Hepatocyte (in vitro differentiated cells): ENCODE measurements around the gene SYNGAP1. TPM values are rescaled to one million over a fixed set of nuclear protein-coding genes. Genes with fewer than 3 reads are reported as not detected.
A peak's percentile ranks its signal among the peaks of the same experiment; 100 is the strongest.

Source experiments
- DNase-seq: peaks from one replicate; pipeline ENCODE4 v3.0.0-alpha.2; 2016; ENCODE audit warnings: low spot score
- H2AFZ ChIP-seq: fragments of 200-600 bp; sonication (generic); 2 replicates; pipeline ENCODE4 v1.6.0; 2016; ENCODE audit warnings: antibody characterized with exemption, mild to moderate bottlenecking
- H3K27ac ChIP-seq: fragments of 200-600 bp; sonication (generic); 2 replicates; pipeline ENCODE4 v1.5.1; 2016; ENCODE audit warnings: mild to moderate bottlenecking
- H3K27me3 ChIP-seq: fragments of 200-600 bp; sonication (generic); 2 replicates; pipeline ENCODE4 v1.6.1; 2016
- H3K36me3 ChIP-seq: fragments of 200-600 bp; sonication (generic); replicated peaks from 2 replicates; pipeline ENCODE4 v1.5.1; 2016; ENCODE audit warnings: low read depth; ENCODE audit not compliant: insufficient read depth
- H3K4me1 ChIP-seq: fragments of 200-600 bp; sonication (generic); 2 replicates; pipeline ENCODE4 v1.5.1; 2016; ENCODE audit warnings: mild to moderate bottlenecking, moderate library complexity; ENCODE audit not compliant: insufficient read depth
- H3K4me2 ChIP-seq: fragments of 200-600 bp; sonication (generic); 2 replicates; pipeline ENCODE4 v1.6.0; 2016
- H3K4me3 ChIP-seq: fragments of 200-600 bp; sonication (generic); 2 replicates; pipeline ENCODE4 v1.5.1; 2016; ENCODE audit warnings: mild to moderate bottlenecking
- H3K79me2 ChIP-seq: fragments of 200-600 bp; sonication (generic); 2 replicates; pipeline ENCODE4 v1.6.0; 2017; ENCODE audit warnings: mild to moderate bottlenecking
- H3K9me2 ChIP-seq: fragments of 200-600 bp; sonication (generic); replicated peaks from 2 replicates; pipeline ENCODE4 v1.6.0; 2017; ENCODE audit warnings: mild to moderate bottlenecking; ENCODE audit not compliant: insufficient read depth
- H3K9me3 ChIP-seq: fragments of 200-600 bp; sonication (generic); 2 replicates; pipeline ENCODE4 v1.5.1; 2016; ENCODE audit warnings: low read depth, mild to moderate bottlenecking
- H4K20me1 ChIP-seq: fragments of 200-600 bp; sonication (generic); 2 replicates; pipeline ENCODE4 v1.6.0; 2016; ENCODE audit warnings: mild to moderate bottlenecking; ENCODE audit not compliant: insufficient read depth, poor library complexity, severe bottlenecking
- CTCF ChIP-seq: fragments of 200-600 bp; sonication (generic); IDR thresholded peaks from 2 replicates; pipeline ENCODE4 v1.5.1; 2016; ENCODE audit warnings: antibody characterized with exemption, mild to moderate bottlenecking; ENCODE audit not compliant: poor library complexity
- EZH2 ChIP-seq: fragments of 200-600 bp; sonication (generic); IDR thresholded peaks from 2 replicates; pipeline ENCODE4 v1.6.1; 2016; ENCODE audit warnings: antibody characterized with exemption, mild to moderate bottlenecking, borderline replicate concordance
- EZH2phosphoT487 ChIP-seq: fragments of 200-600 bp; sonication (generic); IDR thresholded peaks from one replicate; pipeline ENCODE4 v1.6.1; 2018; ENCODE audit warnings: antibody characterized with exemption, mild to moderate bottlenecking, low read depth, moderate library complexity; ENCODE audit not compliant: unreplicated experiment, severe bottlenecking
- WGBS: methylation state at CpG from one replicate; pipeline ENCODE4 v1.1.6; 2016; ENCODE audit warnings: low lambda C conversion rate; ENCODE audit errors: missing lambda C conversion rate; 5-methylcytosine and 5-hydroxymethylcytosine counted together
- polyA plus RNA-seq: library from polyadenylated mRNA; unstranded; fragments of >200 nt; fragmentation: Nextera tagmentation; extraction: Ambion mirVana; gene quantifications from 2 replicates; pipeline ENCODE4 v1.2.1, GENCODE V29; 2016
- total RNA-seq: library from RNA; depleted of rRNA; stranded (reverse); fragments of >200 nt; gene quantifications from 2 replicates; pipeline ENCODE4 v1.2.3, GENCODE V29; 2014

The SYNGAP1 gene
- total and polyA plus RNA-seq, 2 experiments from 2014 or later: 5.7 to 6.6 TPM

DNA sequence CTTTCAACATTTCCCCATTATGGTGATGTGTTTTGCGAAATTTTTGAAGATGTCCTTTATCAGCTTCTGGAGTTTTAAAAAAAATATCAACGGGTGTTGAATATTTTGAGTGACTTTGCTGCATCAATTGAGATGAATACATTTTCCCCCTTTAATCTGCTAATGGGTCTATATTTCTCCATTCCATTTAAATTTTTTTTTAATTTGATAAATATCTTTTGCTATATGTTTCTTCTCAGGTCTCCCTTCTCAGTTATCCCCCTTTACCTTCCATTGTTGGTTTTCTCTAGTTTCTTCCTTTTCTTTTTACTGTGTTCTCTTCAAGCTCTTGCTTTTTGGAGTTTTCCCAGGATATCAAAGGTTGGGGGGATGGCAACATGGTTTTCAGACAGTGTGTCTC is 29.7 kb upstream of the SYNGAP1 start:
- Histone ChIP-seq H4K20me1 (no peaks in the 10 kb centered on the region), H3K9me3 (no peaks in the 10 kb centered on the region), H3K4me2 (no peak overlapping the region), H3K27ac (peak overlapping the region; percentile 93), H3K36me3 (no peaks in the 10 kb centered on the region), H2AFZ (peak overlapping the region; percentile 86), H3K4me1 (no peaks in the 10 kb centered on the region), H3K27me3 (no peaks in the 10 kb centered on the region), H3K4me3 (no peak overlapping the region), H3K79me2 (peaks cover 29% of the 10 kb centered on the region), H3K9me2 (no peaks in the 10 kb centered on the region)
- no peak for DNase-seq
- 94% methylated on average over 2 of the region's 2 CpGs for WGBS
- TF ChIP-seq EZH2 (no peak), EZH2phosphoT487 (no peak), CTCF (no peak)

DNA sequence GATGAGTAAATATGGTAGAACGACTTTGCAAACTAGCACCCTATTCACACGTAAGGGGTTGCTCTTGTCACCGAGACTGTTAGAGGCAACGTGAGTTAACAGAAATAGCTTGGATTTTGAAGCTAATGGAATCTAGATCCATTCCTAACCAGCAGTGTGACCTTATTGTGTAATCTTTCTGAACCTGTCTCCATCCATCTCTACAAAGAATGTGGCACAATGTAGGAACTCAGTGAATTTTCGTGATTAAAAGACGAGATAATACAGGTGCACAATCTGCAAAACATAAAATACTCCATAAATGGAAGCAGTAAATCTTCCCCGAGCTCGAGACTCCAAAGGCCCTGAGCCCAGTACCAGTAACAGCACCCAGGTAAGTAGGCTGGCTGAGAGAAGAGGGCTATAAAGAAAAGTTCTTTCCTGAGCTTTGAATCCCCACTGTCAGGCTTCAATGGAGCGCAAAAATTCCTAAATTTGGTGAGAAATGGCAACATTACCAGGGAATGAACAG is 29.0 kb upstream of the SYNGAP1 start:
- TF ChIP-seq EZH2phosphoT487: no peak
- no peak for TF ChIP-seq CTCF
- TF ChIP-seq EZH2: no peak

DNA sequence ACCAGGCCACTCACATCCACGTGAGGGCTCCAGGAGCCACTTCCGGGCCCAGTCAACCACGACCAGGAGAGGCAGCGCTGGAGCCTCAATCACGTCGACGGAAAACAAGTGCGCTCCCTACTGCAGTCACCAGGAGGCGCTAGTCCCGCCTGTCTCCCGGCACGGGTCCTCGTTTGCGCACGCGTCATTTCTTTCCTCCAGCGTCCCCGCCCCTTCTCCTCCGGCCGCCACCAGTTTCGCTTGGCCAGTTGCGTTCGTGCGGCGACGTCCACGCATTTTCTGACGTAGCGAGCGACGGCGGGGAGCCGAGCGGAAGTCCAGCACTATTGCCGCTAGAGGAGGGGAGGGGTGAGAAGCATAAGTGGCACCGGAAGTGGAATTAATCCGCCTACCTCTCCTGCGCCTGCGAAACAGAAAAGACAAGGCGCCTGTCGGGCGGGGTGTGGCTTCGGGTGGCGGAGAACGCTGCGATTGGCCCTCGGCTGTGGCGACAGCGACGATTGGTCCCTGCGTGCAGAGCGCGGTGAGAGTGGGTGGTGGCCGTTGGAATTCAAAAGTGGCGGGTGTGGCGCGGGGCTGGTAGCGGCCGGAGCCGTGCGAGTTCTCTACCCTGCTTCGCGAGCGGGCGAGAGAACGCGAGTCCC is 28.5 kb upstream of the SYNGAP1 start, which contains the start of gene KIFC1:
TSS of gene KIFC1 (plus strand) at position 546 of the 644 bp plus-strand sequence. CDS start 163 bp downstream, outside the sequence.
- Histone ChIP-seq H3K4me3 (peak within 1 kb of the TSS; percentile 12), H3K27me3 (no peaks in the 10 kb centered on the region), H3K4me2 (peak within 1 kb of the TSS; percentile 77), H3K79me2 (peaks cover 41% of the 10 kb centered on the region), H3K27ac (peak within 1 kb of the TSS; percentile 93), H4K20me1 (no peaks in the 10 kb centered on the region), H2AFZ (peak within 1 kb of the TSS; percentile 86), H3K9me3 (no peaks in the 10 kb centered on the region), H3K36me3 (no peaks in the 10 kb centered on the region), H3K4me1 (no peaks in the 10 kb centered on the region), H3K9me2 (no peaks in the 10 kb centered on the region)
- peak; percentile 99 for DNase-seq
- WGBS: 1% methylated on average over 66 of the region's 67 CpGs
- TF ChIP-seq EZH2 (no peak), CTCF (peak; percentile 97)

More for the DNA sequence above, 29.0 kb upstream of the SYNGAP1 start:
- peak overlapping the region; percentile 93 for H3K27ac ChIP-seq
- H2AFZ ChIP-seq: peak overlapping the region; percentile 86
- H3K9me2 ChIP-seq: no peaks in the 10 kb centered on the region
- H4K20me1 ChIP-seq: no peaks in the 10 kb centered on the region
- no peaks in the 10 kb centered on the region for H3K4me1 ChIP-seq
- no peaks in the 10 kb centered on the region for H3K36me3 ChIP-seq
- H3K4me2 ChIP-seq: peak overlapping the region; percentile 52
- peaks cover 35% of the 10 kb centered on the region for H3K79me2 ChIP-seq
- H3K27me3 ChIP-seq: no peaks in the 10 kb centered on the region
- no peaks in the 10 kb centered on the region for H3K9me3 ChIP-seq
- DNase-seq: no peak
- 80% methylated on average over 9 of the region's 9 CpGs for WGBS
- H3K4me3 ChIP-seq: no peak overlapping the region
